SK-N-MC (cell line): Measurements from ENCODE around the gene CLDND2.

ENCODE experiments used
- EZH2 ChIP-seq: fragments of 200-600 bp; sonication (generic); IDR thresholded peaks from one replicate; pipeline ENCODE4 v1.6.1; 2017; ENCODE audit warnings: antibody characterized with exemption
- POLR2AphosphoS5 ChIP-seq: IDR thresholded peaks from 2 replicates; pipeline ENCODE4 v1.6.1; 2012; ENCODE audit warnings: mild to moderate bottlenecking, low read depth, low read length, borderline replicate concordance

DNA sequence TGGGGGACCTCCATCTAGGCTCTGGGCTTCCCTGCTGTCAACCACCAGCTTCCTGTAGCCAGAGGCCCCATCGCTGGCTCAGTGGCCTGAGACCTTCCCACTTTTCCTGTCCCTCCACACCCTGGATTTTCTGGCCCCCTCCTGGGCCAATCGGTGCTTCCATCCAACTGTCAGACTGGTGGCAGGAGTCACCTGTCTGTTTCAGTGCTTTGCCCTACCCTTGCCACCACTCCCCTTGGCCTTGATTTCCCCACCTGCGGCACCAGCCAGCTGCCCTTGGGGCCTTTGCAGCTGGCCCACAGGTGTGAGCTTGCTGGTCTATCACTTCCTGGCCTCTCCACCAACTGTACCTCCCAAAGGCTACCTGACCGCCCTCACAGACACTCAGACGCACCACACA, 39.4 kb downstream of the CLDND2 start:
- no peak for TF ChIP-seq POLR2AphosphoS5
- TF ChIP-seq EZH2 = no peak
